DOHH2 (cell line): ENCODE measurements around the gene HAP1.

Source experiments
- CTCF ChIP-seq: fragments of 200-600 bp; sonication (generic); IDR thresholded peaks from one replicate; pipeline ENCODE4 v1.5.1; 2014; ENCODE audit warnings: antibody characterized with exemption, mild to moderate bottlenecking, low read depth, low read length; ENCODE audit not compliant: poor library complexity, severe bottlenecking
- EZH2phosphoT487 ChIP-seq: fragments of 200-600 bp; sonication (generic); IDR thresholded peaks from 2 replicates; pipeline ENCODE4 v1.6.1; 2017; ENCODE audit warnings: borderline replicate concordance, mild to moderate bottlenecking, antibody characterized with exemption, low read length, moderate library complexity, mixed read lengths

- TF ChIP-seq CTCF (no peak), EZH2phosphoT487 (no peak)
Measured at GRCh38 chr17:41734139-41734948, at the start of gene HAP1.
